ENCODE data around the gene DYNC2I2.
A peak's percentile ranks its signal among the peaks of the same experiment; 100 is the strongest.
"Not testable (repeated sequence)": the region's sequence is repeated elsewhere in the genome, so short reads cannot be mapped to it uniquely, and the experiment has no call there.

DYNC2I2 gene

GRCh38 chr9:128611600-128612394, 44.9 kb downstream of the DYNC2I2 start:
- no peak for DNase-seq

GRCh38 chr9:128610897-128611296, 45.8 kb downstream of the DYNC2I2 start:
- DNase-seq = no peak

- no peak for DNase-seq
Observed at GRCh38 chr9:128607642-128608350, 48.9 kb downstream of the DYNC2I2 start.

GRCh38 chr9:128603697-128604096, 53.0 kb downstream of the DYNC2I2 start:
- DNase-seq = no peak

GRCh38 chr9:128600099-128600498, 56.5 kb downstream of the DYNC2I2 start:
- DNase-seq = peak in 1 of 5 experiments; percentile 34

- peak in 1 of 5 experiments; percentile 51 for DNase-seq
Observed at GRCh38 chr9:128595471-128595870, 61.2 kb downstream of the DYNC2I2 start.

- DNase-seq = no peak
Observed at GRCh38 chr9:128593856-128594255, 62.8 kb downstream of the DYNC2I2 start.

GRCh38 chr9:128593039-128593438, 63.6 kb downstream of the DYNC2I2 start:
- DNase-seq = no peak

- DNase-seq = peak in 1 of 5 experiments; percentile 18
Observed at GRCh38 chr9:128588581-128589233, 67.9 kb downstream of the DYNC2I2 start.

- peak in 3 of 5 experiments; percentile 7 to 90 (median 21) for DNase-seq
Observed at GRCh38 chr9:128587453-128587852, 69.2 kb downstream of the DYNC2I2 start.

- DNase-seq = not testable (repeated sequence)
Observed at GRCh38 chr9:128586934-128587333, 69.7 kb downstream of the DYNC2I2 start.

- DNase-seq = not testable (repeated sequence)
Observed at GRCh38 chr9:128585155-128585554, 71.5 kb downstream of the DYNC2I2 start.

Measured in T-helper 2 cell (primary cell).